ENCODE measurements around the gene MACROD2. TPM values are rescaled to one million over a fixed set of nuclear protein-coding genes. Genes with fewer than 3 reads are reported as not detected.

Gene MACROD2
- total RNA-seq, 4 donors from 2014 or later = 2.9 to 11.3 (median 8.0) TPM

DNA sequence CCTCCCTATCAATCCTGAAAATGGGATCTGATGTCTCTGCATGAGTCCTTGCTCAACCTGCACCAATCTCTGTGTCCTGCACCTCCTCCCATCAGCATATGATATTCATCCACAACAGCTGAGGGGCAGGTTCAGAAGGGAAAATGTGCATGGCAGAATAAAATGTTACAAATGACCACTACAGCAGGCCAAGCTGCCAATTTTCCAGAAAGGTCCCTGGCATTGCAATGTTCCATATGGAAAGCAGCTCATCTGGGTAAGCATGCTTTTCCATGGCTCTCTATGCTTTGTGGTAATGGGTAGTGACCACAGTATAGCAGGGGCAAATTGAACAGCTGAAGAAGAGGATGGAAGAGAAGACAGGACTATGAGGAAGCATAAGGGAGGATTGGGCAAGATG lies 1183.3 kb downstream of the MACROD2 start:
- TF ChIP-seq, protein P1, sequence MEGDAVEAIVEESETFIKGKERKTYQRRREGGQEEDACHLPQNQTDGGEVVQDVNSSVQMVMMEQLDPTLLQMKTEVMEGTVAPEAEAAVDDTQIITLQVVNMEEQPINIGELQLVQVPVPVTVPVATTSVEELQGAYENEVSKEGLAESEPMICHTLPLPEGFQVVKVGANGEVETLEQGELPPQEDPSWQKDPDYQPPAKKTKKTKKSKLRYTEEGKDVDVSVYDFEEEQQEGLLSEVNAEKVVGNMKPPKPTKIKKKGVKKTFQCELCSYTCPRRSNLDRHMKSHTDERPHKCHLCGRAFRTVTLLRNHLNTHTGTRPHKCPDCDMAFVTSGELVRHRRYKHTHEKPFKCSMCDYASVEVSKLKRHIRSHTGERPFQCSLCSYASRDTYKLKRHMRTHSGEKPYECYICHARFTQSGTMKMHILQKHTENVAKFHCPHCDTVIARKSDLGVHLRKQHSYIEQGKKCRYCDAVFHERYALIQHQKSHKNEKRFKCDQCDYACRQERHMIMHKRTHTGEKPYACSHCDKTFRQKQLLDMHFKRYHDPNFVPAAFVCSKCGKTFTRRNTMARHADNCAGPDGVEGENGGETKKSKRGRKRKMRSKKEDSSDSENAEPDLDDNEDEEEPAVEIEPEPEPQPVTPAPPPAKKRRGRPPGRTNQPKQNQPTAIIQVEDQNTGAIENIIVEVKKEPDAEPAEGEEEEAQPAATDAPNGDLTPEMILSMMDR (IDR thresholded peaks at IDR 0.05; ENCODE audit: low read depth) = no peak

DNA sequence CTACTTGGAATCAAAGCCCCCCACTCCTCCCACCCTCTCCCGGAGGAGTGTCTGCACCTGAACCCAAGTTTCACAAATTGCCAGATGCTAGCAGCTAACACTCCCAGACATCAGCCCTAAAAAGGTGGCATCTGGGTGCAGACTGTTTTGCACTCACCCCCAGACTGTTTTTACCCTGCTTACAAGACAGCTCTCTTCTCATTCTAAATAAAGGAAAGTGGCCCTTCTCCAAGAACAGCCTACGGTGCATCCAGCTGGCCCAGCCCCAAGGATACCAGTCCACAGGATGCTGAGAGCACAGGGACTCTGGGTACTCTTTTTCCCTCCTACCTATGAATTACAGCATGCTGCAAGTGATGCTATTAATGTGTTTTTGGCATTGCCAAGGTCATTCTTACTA lies 1184.1 kb downstream of the MACROD2 start:
- TF ChIP-seq, protein P1 (IDR thresholded peaks at IDR 0.05; ENCODE audit: low read depth) = no peak

DNA sequence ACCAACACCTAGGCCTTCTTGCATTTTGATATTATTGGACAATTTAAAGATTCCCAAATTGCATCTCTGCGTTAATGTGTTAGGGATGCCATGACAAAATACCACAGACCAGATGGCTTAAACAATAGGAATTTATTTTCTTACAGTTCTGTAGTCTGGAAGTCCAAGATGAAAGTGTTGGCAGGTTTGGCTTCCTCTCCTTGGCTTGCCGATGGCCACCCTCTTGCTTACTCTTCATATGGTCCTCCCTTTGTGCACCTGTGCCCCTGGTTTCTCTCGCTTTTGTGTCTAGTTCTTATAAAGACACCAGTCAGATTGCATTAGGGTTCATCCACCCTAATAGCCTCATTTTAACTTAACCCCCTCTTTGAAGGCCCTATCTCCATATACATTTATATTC lies 1184.5 kb downstream of the MACROD2 start:
- TF ChIP-seq, protein P1 (IDR thresholded peaks at IDR 0.05; ENCODE audit: low read depth) = no peak

DNA sequence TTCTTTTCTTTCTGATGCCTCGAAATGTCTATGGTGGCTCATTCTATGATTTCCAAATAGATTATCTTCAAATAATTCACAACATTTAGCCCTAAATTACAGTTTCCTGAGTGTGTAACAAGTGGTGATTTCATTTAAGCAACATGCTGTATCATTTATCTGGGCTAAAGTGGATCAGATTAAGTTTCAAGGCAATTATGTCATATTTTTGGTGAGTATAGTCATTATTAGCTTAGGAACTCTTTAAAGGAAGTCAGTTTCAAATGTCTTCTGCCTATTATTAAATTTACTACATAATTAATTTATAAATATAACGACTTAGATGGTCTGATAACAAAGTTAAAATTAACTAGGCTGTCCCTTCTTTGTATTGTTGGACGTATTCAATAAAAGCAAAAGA lies 1190.0 kb downstream of the MACROD2 start:
- TF ChIP-seq, protein P1 (IDR thresholded peaks at IDR 0.05; ENCODE audit: low read depth) = no peak

DNA sequence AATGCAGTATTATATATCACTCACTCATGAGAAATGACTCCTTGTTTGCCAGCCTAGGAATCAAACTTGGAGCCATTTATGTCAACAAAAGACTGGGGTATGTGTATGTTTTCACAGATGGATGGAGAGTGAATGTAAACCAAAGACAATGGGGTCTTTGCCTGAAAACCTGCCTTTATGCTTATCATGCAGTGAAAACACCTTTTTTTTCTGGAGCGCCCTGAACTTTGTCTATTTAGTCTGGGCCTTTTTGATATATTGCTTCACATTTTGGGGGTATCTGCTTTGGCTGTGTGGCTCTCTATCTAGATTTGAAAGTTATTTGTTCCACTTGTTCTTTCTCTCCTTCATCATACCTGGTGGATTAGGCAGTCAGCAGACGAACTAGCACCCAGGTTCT lies 1190.6 kb downstream of the MACROD2 start:
- TF ChIP-seq, protein P1 (IDR thresholded peaks at IDR 0.05; ENCODE audit: low read depth) = no peak

DNA sequence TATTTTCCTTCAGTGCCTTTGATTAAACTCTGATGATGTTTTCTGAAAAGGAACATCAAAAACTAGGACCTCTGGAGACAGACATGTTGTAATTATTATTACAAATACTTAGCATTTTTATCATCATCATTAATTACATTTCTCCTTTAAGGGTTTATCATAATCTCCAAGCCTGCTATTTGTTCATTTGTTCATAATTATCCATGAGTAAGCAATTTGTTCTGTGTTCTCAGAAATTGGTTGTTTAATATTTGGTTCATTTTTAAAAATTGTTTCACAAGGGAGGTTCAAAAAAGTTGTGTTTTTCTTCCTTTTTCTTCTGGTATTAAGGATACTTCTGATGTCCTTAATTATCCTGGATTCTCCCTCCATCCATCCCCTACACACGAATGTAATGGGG lies 1192.3 kb downstream of the MACROD2 start:
- TF ChIP-seq, protein P1 (IDR thresholded peaks at IDR 0.05; ENCODE audit: low read depth) = no peak

DNA sequence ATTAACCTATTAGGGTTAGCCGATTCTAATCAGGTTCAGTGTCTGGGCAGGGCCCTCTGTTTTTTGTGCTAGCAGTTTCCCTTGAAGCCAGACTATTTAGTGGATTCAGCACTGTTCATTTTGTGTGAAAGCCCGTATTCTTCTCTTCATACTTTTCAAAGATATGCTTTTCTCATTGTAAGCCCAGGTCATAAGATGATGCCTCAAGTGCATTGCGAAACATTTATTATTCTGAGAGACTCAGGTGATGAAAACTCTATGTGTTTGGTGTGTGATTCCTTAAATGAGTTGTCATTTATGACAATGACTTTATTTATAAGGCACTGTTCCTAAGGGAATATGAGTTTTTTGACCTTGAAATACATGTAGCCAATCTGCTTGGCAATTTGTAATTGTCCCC lies 1193.1 kb downstream of the MACROD2 start:
- TF ChIP-seq, protein P1 (IDR thresholded peaks at IDR 0.05; ENCODE audit: low read depth) = no peak

All from subcutaneous adipose tissue (tissue), 4 donors.